ENCODE measurements around the gene SLC1A3. TPM values are rescaled to one million over a fixed set of nuclear protein-coding genes. Genes with fewer than 3 reads are reported as not detected.

SLC1A3 gene
- total and polyA plus RNA-seq, 10 of the 15 experiments (the other 5 are each of a cell fraction or from before 2014, with no cell fraction given) = 0.23 to 4.4 (median 3.3) TPM

DNA sequence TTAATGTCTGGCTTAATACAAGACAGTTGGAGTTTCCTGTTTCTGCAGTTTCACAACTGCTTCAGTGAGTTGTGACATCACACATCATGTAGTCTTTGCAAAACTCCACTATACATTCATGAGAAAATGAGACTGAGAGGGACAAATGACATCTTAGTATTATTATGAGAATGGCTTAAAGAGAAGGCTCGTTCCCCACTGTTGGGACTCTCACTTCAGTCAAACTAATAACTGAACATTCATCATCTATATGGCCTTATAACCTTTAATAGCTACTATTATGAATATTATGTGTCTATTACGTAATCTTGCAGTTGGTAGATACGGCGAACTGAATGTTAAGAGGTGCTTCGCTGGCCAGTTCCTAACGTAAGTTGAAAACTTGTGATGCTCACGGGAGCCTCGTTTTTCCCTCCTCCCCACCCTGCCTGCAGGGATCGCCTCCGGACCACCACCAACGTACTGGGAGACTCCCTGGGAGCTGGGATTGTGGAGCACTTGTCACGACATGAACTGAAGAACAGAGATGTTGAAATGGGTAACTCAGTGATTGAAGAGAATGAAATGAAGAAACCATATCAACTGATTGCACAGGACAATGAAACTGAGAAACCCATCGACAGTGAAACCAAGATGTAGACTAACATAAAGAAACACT lies 79.4 kb downstream of the SLC1A3 start:
- Histone ChIP-seq H3K27me3 (replicated peaks in 1 of 2; ENCODE audit: control insufficient read depth in 2 of 2, insufficient read depth in 2 of 2, low read length in 1 of 2) (no peaks in the 10 kb centered on the region), H3K9me3 (replicated peaks; ENCODE audit: control insufficient read depth, insufficient read depth, low read length) (no peaks in the 10 kb centered on the region), H3K36me3 (ENCODE audit: control insufficient read depth in 2 of 2, insufficient read depth in 2 of 2, low read length in 1 of 2) (no peaks in the 10 kb centered on the region), H3K4me1 (ENCODE audit: control insufficient read depth, insufficient read depth, low read length) (peaks cover 18% of the 10 kb centered on the region), H3K9ac (ENCODE audit: control insufficient read depth, insufficient read depth, low read length) (no peak overlapping the region), H3K4me2 (ENCODE audit: control insufficient read depth, insufficient read depth) (peak overlapping the region; percentile 4; the same call in 1 of the 2 replicates), H2AFZ (ENCODE audit: control insufficient read depth, low read depth, low read length) (no peak overlapping the region), H3K4me3 (no peak overlapping the region), H3K27ac (ENCODE audit: control insufficient read depth, insufficient read depth) (peak overlapping the region; percentile 26; the same call in 1 of the 2 replicates), H3K79me2 (ENCODE audit: control insufficient read depth, insufficient read depth, low read length) (no peaks in the 10 kb centered on the region), H4K20me1 (ENCODE audit: control insufficient read depth, insufficient read depth) (no peaks in the 10 kb centered on the region)
- 76% methylated on average over 13 of the region's 13 CpGs for WGBS (ENCODE audit: insufficient coverage, insufficient replicate concordance, low lambda C conversion rate, missing lambda C conversion rate)
- intact Hi-C loops (cut with micrococcal nuclease; ENCODE audit: unreplicated experiment) = no loop called here
- ChIA-PET SMC1A (ENCODE audit: uncharacterized antibody, unreplicated experiment) (interaction anchor here (1.7 to 9.4 kb wide), 2 partner anchors 10 to 36 kb away, joined by 6 to 101 read pairs; no protein-coding TSS in a partner anchor), RAD21 (ENCODE audit: unreplicated experiment) (interaction anchor here (1.0 kb wide), 1 partner anchor 37 kb away, joined by 3 read pairs; no protein-coding TSS in a partner anchor), POLR2A (interaction anchor here (0.5 to 1.7 kb wide), 2 partner anchors 10 to 304 kb away, joined by 3 to 6 read pairs; no protein-coding TSS in a partner anchor), CTCF (interaction anchor here (1.9 to 8.2 kb wide), 3 partner anchors 10 to 184 kb away, joined by 4 to 55 read pairs (median 25); no protein-coding TSS in a partner anchor)
- no TSS peak for BruUV-seq (replicated peaks)
- in situ Hi-C loops (cut with MboI) = no loop called here
- no peak for DNase-seq (ENCODE audit: low read depth, low spot score)
- peak; percentile 49 for FAIRE-seq
- peak; percentile 53 for ATAC-seq
- TF ChIP-seq HCFC1 (IDR thresholded peaks at IDR 0.05; ENCODE audit: low read length) = no peak
- no peak for TF ChIP-seq RFX5 (IDR thresholded peaks at IDR 0.05; ENCODE audit: low read depth, low read length)
- no peak for TF ChIP-seq POU2F2 (IDR thresholded peaks at IDR 0.05; ENCODE audit: borderline replicate concordance, low read depth, low read length)
- no peak for TF ChIP-seq ZZZ3 (IDR thresholded peaks at IDR 0.05; ENCODE audit: control insufficient read depth, insufficient read length, low read depth)
- TF ChIP-seq ZBED1 (IDR thresholded peaks at IDR 0.05; ENCODE audit: borderline replicate concordance) = peak; percentile 74; the same call in 1 of the 2 replicates
- peak; percentile 92 for TF ChIP-seq CREB1 (IDR thresholded peaks at IDR 0.05; ENCODE audit: low read depth)
- TF ChIP-seq TCF7 (IDR thresholded peaks at IDR 0.05; ENCODE audit: borderline replicate concordance) = 0 out of 2 replicates have a peak, but pooled peaks have one; percentile 58
- TF ChIP-seq MXI1 (IDR thresholded peaks at IDR 0.05; ENCODE audit: low read depth, low read length) = no peak
- TF ChIP-seq NR2C1 (IDR thresholded peaks at IDR 0.05) = no peak
- TF ChIP-seq JUNB (IDR thresholded peaks at IDR 0.05) = peak; percentile 92
- TF ChIP-seq ETV6 (conservative IDR thresholded peaks at IDR 0.05 in 1 of 2, IDR thresholded peaks at IDR 0.05 in 1 of 2; ENCODE audit: borderline replicate concordance in 1 of 2, low read depth in 1 of 2) = peak in 1 of 2 experiments; percentile 64; a peak in 1 of 4 replicates
- TF ChIP-seq, protein P1, sequence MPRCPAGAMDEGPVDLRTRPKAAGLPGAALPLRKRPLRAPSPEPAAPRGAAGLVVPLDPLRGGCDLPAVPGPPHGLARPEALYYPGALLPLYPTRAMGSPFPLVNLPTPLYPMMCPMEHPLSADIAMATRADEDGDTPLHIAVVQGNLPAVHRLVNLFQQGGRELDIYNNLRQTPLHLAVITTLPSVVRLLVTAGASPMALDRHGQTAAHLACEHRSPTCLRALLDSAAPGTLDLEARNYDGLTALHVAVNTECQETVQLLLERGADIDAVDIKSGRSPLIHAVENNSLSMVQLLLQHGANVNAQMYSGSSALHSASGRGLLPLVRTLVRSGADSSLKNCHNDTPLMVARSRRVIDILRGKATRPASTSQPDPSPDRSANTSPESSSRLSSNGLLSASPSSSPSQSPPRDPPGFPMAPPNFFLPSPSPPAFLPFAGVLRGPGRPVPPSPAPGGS (IDR thresholded peaks at IDR 0.05; ENCODE audit: borderline replicate concordance, insufficient read depth, low read depth, low read length, poor library complexity, severe bottlenecking) = peak; percentile 48
- 0 out of 2 replicates have a peak, but pooled peaks have one; percentile 48 for TF ChIP-seq DPF2 (IDR thresholded peaks at IDR 0.05)
- peak; percentile 44; the same call in 1 of the 2 replicates for TF ChIP-seq EED (IDR thresholded peaks at IDR 0.05; ENCODE audit: low read depth)
- TF ChIP-seq SMARCA5 (IDR thresholded peaks at IDR 0.05) = peak; percentile 75
- no peak for TF ChIP-seq RBBP5 (conservative IDR thresholded peaks at IDR 0.05)
- TF ChIP-seq ZNF217 (IDR thresholded peaks at IDR 0.05) = no peak
- peak; percentile 82 for TF ChIP-seq NR2F1 (conservative IDR thresholded peaks at IDR 0.05)
- TF ChIP-seq IKZF1 (conservative IDR thresholded peaks at IDR 0.05) = 0 out of 2 replicates have a peak, but pooled peaks have one; percentile 25
- TF ChIP-seq, protein P2, sequence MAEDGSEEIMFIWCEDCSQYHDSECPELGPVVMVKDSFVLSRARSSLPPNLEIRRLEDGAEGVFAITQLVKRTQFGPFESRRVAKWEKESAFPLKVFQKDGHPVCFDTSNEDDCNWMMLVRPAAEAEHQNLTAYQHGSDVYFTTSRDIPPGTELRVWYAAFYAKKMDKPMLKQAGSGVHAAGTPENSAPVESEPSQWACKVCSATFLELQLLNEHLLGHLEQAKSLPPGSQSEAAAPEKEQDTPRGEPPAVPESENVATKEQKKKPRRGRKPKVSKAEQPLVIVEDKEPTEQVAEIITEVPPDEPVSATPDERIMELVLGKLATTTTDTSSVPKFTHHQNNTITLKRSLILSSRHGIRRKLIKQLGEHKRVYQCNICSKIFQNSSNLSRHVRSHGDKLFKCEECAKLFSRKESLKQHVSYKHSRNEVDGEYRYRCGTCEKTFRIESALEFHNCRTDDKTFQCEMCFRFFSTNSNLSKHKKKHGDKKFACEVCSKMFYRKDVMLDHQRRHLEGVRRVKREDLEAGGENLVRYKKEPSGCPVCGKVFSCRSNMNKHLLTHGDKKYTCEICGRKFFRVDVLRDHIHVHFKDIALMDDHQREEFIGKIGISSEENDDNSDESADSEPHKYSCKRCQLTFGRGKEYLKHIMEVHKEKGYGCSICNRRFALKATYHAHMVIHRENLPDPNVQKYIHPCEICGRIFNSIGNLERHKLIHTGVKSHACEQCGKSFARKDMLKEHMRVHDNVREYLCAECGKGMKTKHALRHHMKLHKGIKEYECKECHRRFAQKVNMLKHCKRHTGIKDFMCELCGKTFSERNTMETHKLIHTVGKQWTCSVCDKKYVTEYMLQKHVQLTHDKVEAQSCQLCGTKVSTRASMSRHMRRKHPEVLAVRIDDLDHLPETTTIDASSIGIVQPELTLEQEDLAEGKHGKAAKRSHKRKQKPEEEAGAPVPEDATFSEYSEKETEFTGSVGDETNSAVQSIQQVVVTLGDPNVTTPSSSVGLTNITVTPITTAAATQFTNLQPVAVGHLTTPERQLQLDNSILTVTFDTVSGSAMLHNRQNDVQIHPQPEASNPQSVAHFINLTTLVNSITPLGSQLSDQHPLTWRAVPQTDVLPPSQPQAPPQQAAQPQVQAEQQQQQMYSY (CRISPR knock-in tag; IDR thresholded peaks at IDR 0.05) = no peak
- TF ChIP-seq MTA2 (IDR thresholded peaks at IDR 0.05; ENCODE audit: low read depth) = no peak
